Stimulated activated CD8-positive, alpha-beta memory T cell treated with anti-CD3 and anti-CD28 coated beads, Interleukin-2, amount 100 ng/mL, for 1 hour (primary cell): ENCODE measurements around the gene NUDT12.

Source experiments
- DNase-seq, 2 donors: peaks; one replicate each; pipeline ENCODE4 v3.0.0-alpha.2; 2020; ENCODE audit warnings: low read depth in 2 of 2

Gene NUDT12

GRCh38 chr5:103541114-103541513, 21.5 kb downstream of the NUDT12 start:
- DNase-seq, result no peak

DNA sequence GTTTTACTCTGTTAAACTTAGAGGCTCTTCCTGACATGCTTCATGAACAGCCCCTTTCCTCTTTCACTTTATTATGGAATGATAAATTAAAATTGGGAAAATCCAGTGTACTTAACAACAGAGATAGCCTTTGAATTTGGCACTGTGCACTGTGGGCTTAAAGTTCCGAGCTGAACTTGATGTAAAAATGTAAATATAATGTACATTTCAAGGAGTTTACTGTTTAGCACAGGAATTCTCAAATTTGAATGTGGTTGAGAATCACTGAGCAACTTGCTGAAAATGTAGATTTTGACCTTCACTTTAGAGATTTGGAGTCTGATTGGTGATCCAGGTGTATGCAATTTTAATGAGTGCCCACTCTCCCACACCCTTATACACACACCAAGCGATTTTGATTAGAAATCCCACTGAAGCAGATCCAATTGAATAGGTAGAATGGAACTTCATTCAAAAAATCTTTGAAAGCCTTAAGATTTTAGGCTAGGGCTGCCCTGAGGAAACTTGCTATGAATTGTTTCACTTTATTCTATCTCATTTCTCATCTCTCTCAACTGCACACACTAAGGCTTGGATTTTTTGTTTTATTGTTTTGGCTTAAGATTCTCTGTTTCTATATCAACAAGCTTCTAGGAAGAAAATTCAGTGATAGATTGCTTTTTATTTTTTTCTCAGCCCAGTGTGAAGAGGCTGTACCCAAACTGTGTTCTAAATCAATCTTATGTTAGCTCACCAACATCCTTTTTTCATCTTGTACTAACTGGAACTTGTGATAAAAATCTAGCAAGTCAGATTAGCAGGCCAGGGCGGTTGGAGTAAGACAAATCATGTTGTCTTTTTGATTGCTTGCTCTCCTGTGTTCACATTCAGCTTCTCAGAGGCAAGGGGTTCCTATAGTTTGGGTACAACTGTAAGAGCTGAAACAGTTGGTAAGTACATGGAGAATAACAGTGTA, 22.9 kb downstream of the NUDT12 start:
- no peak for DNase-seq

DNA sequence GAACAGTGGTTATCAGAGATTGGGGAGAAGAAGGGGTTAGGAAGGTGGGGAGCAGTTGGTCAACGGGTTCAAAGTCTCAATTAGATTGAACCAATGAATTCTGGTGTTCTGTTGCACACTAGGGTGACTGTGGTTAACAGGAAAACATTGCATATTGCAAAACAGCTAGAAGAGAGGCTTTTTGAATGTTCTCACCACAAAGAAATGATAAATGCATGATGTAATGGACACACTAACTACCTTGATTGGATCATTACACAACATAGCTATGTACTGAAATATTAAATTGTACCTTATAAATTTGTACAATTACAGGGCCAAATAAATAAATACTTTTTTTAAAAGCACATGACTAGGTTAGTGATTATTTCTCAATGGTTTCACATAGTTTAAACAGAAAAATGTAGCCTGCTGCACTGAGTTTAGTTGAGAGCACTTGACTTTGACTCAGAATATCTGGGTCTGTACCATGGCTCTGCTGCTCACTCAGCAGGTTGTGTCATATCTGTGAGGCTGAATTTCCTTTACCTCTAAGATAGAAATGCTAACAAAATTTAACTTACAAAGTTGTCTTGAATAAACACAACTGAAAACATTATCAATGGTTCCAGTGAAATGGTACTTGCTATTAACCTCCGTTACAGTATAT, 30.4 kb downstream of the NUDT12 start:
- no peak for DNase-seq

- no peak for DNase-seq
Measured at GRCh38 chr5:103526164-103526915, 36.2 kb downstream of the NUDT12 start.

GRCh38 chr5:103525361-103525760, 37.2 kb downstream of the NUDT12 start:
- DNase-seq, result no peak

DNA sequence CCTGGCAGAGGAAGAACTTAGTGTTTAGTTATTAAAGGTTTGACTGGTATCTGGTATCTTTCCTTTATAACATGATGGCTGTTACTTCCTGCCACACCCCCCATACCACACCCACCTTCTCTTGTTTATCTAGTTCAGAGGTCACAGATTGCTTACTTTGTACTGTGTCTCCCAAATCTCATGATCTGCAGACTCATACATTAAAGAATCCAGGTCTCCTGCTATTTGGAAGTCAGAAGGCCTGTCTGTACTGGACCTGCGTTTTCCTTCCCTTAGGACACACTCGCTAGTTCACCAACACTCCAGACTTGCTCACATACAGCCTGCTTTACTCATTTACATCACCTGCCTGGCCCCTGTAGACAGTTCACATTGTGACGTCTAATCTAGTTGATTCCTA, 39.3 kb downstream of the NUDT12 start:
- no peak for DNase-seq

- DNase-seq, result no peak
Measured at GRCh38 chr5:103522586-103522985, 40.0 kb downstream of the NUDT12 start.

- DNase-seq, result no peak
Measured at GRCh38 chr5:103519550-103519949, 43.0 kb downstream of the NUDT12 start.

GRCh38 chr5:103514371-103514770, 48.2 kb downstream of the NUDT12 start:
- DNase-seq, result no peak

DNA sequence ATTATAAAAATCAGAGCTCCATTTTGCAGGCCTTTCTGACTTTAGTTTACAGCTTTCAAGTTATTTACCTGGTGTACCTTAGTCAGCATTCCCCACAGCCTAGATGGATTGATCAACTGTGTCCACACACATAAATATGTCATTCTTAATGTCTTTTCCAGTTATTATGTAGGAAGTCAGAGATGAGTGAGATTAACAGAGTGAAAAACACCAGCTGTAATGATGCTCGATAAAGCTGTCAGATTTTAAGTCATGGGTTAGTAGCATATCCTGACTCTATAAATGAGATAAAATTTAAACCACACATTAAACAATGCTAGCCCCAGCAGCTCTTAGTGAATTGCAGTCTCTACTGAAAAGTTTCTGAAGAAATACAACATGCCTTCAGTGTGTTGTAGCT, 48.9 kb downstream of the NUDT12 start:
- no peak for DNase-seq

DNA sequence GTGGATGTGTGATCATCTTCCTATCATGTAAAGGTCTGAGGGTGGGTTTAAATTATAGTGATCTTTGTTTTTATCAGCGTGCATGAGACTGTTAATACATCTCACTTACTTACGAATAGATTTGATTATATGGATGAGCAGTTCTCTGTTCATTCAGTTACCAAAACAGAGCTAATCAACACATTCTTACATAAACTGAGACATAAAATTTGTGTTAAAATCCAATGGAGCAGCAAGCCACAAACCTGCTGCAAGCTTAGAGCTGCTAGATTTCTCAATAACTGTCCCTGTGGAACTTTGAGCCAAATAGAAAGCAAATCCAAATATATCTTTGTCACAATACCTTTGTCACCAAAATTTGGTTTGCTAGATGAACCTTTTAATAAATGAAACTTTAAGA, 50.1 kb downstream of the NUDT12 start:
- no peak for DNase-seq

DNA sequence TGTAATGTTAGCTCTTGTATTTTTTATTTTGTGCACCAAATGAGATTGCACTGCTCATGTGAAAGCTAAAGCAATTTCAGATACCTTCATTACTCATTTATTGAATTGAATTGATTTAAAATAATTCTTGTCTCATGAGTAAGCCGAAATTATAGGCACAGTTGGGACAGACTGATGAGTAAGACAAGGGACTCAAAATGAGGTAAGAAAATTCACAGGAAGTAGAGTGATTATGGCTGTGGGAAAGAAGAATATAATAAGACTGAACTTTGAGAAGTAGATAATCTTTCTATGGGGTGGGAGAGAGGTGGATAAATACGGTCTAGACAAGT, 51.1 kb downstream of the NUDT12 start:
- no peak for DNase-seq

- no peak for DNase-seq
Measured at GRCh38 chr5:103510851-103511553, 51.6 kb downstream of the NUDT12 start.

- no peak for DNase-seq
Measured at GRCh38 chr5:103505581-103506305, 56.8 kb downstream of the NUDT12 start.

- no peak for DNase-seq
Measured at GRCh38 chr5:103503066-103503465, 59.5 kb downstream of the NUDT12 start.

GRCh38 chr5:103502662-103503061, 59.9 kb downstream of the NUDT12 start:
- DNase-seq, result no peak
